ENCODE data around the gene CAMTA1.

CAMTA1 gene

GRCh38 chr1:7613106-7613850, 828.0 kb downstream of the CAMTA1 start:
- no peak for TF ChIP-seq CTCF (IDR thresholded peaks at IDR 0.05; ENCODE audit: control insufficient read depth, extremely low read depth, insufficient read depth)
- no peak overlapping the region for H3K4me3 ChIP-seq (ENCODE audit: low read depth, low read length)
- DNase-seq (ENCODE audit: low read depth), result no peak

GRCh38 chr1:7613851-7614205, 828.6 kb downstream of the CAMTA1 start:
- no peak overlapping the region for H3K4me3 ChIP-seq (ENCODE audit: low read depth, low read length)
- no peak for DNase-seq (ENCODE audit: low read depth)

GRCh38 chr1:7614576-7615074, 829.4 kb downstream of the CAMTA1 start:
- TF ChIP-seq CTCF (IDR thresholded peaks at IDR 0.05; ENCODE audit: control insufficient read depth, extremely low read depth, insufficient read depth), result no peak
- no peak overlapping the region for H3K4me3 ChIP-seq (ENCODE audit: low read depth, low read length)
- no peak for DNase-seq (ENCODE audit: low read depth)

More at GRCh38 chr1:7613851-7614205, 828.6 kb downstream of the CAMTA1 start:
- TF ChIP-seq CTCF (IDR thresholded peaks at IDR 0.05; ENCODE audit: control insufficient read depth, extremely low read depth, insufficient read depth), result no peak

- no peak overlapping the region for H3K4me3 ChIP-seq (ENCODE audit: low read depth, low read length)
- DNase-seq (ENCODE audit: low read depth), result no peak
- no peak for TF ChIP-seq CTCF (IDR thresholded peaks at IDR 0.05; ENCODE audit: control insufficient read depth, extremely low read depth, insufficient read depth)
Measured at GRCh38 chr1:7615138-7615537, 829.9 kb downstream of the CAMTA1 start.

- H3K4me3 ChIP-seq (ENCODE audit: low read depth, low read length), result no peak overlapping the region
- TF ChIP-seq CTCF (IDR thresholded peaks at IDR 0.05; ENCODE audit: control insufficient read depth, extremely low read depth, insufficient read depth), result no peak
- no peak for DNase-seq (ENCODE audit: low read depth)
Measured at GRCh38 chr1:7616076-7616832, 831.0 kb downstream of the CAMTA1 start.

DNA sequence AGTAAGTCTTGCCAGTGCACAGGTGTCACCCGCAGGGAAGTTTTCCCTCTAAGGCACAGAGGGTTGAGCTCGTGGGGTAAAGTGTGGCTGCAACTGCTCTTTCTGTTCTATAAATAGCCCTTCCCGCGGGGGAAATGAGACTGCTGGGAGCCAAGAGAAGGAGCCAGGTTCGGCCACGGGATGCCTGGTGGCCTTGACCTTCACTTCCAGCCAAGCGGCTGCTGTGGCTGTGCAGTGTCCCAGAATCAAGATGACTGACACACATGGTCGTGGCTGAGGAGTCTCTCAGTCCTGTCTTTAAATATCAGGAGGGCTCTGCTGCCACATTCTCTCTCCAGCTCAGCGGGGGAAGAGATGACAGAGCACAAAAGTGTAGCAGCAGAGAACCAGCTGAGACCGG, 831.7 kb downstream of the CAMTA1 start:
- no peak for DNase-seq (ENCODE audit: low read depth)
- no peak overlapping the region for H3K4me3 ChIP-seq (ENCODE audit: low read depth, low read length)
- no peak for TF ChIP-seq CTCF (IDR thresholded peaks at IDR 0.05; ENCODE audit: control insufficient read depth, extremely low read depth, insufficient read depth)
